H1 (cell line): ENCODE results near the gene JMJD1C. TPM values are rescaled to one million over a fixed set of nuclear protein-coding genes. Genes with fewer than 3 reads are reported as not detected.

Source experiments
- BCL11A ChIP-seq, 2 experiments: IDR thresholded peaks; one replicate each; pipeline ENCODE4 v1.6.1; 2011; ENCODE audit warnings: low read depth in 2 of 2, low read length in 2 of 2, mild to moderate bottlenecking in 2 of 2
- HDAC6 ChIP-seq: IDR thresholded peaks from one replicate; pipeline ENCODE4 v1.7.1; 2012; ENCODE audit warnings: low read depth, mild to moderate bottlenecking, inconsistent platforms, low read length, moderate library complexity
- RFX5 ChIP-seq: IDR thresholded peaks from 2 replicates; pipeline ENCODE4 v1.6.1; 2011; ENCODE audit warnings: low read depth, low read length, improper control_type of control experiment, borderline replicate concordance
- SAP30 ChIP-seq: fragments of 300-600 bp; sonication (generic); IDR thresholded peaks from 2 replicates; pipeline ENCODE4 v1.7.1; 2012; ENCODE audit warnings: low read length, moderate library complexity, mild to moderate bottlenecking, inconsistent platforms; ENCODE audit not compliant: insufficient read depth, insufficient replicate concordance
- SRF ChIP-seq: IDR thresholded peaks from 2 replicates; pipeline ENCODE4 v1.6.1; 2011; ENCODE audit warnings: mild to moderate bottlenecking, low read depth, low read length, moderate library complexity
- ZNF274 ChIP-seq: IDR thresholded peaks from 2 replicates; pipeline ENCODE4 v1.7.0; 2012; ENCODE audit warnings: low read length, borderline replicate concordance; ENCODE audit errors: extremely low read depth
- polyA plus RNA-seq, 7 experiments: library from polyadenylated mRNA; depleted of rRNA in 3 of 7; stranded (reverse) in 5 of 7; unstranded in 2 of 7; fragments of >200 nt in 5 of 7; fragments of 200-250 nt in 2 of 7; gene quantifications; 1 replicate in 5 of 7; 2 replicates in 1 of 7; 4 replicates in 1 of 7; pipeline versions ENCODE4 v1.2.1 to v1.2.3, GENCODE V29; 2011 to 2013; ENCODE audit warnings: missing spikeins in 2 of 7, mixed read lengths in 2 of 7
- total RNA-seq: library from RNA; stranded (reverse); fragmentation: NEBNext Ultra II Directional; extraction: Animal tissue kit (Norgen Biotek cat#: 25700); gene quantifications from 2 replicates; pipeline ENCODE4 v1.2.1, GENCODE V29; 2021
- TF ChIP-seq, protein P1 (sequence below), 3 experiments: IDR thresholded peaks; 1 replicate in 2 of 3; 2 replicates in 1 of 3; pipeline versions ENCODE4 v1.5.1 to v1.6.1; 2011; ENCODE audit warnings: low read length in 3 of 3, mild to moderate bottlenecking in 3 of 3, inconsistent platforms in 2 of 3, low read depth in 1 of 3, moderate library complexity in 1 of 3; ENCODE audit not compliant: insufficient read depth in 1 of 3; ENCODE audit errors: control extremely low read depth in 1 of 3
- TF ChIP-seq, protein P2 (sequence below): IDR thresholded peaks from 2 replicates; pipeline ENCODE4 v1.6.1; 2011; ENCODE audit warnings: low read depth, mild to moderate bottlenecking, low read length; ENCODE audit not compliant: insufficient read depth

Gene JMJD1C
- total and polyA plus RNA-seq, 2 of the 8 experiments (the other 6 are each of a cell fraction or from before 2014, with no cell fraction given) = 54.5 to 210 TPM

DNA sequence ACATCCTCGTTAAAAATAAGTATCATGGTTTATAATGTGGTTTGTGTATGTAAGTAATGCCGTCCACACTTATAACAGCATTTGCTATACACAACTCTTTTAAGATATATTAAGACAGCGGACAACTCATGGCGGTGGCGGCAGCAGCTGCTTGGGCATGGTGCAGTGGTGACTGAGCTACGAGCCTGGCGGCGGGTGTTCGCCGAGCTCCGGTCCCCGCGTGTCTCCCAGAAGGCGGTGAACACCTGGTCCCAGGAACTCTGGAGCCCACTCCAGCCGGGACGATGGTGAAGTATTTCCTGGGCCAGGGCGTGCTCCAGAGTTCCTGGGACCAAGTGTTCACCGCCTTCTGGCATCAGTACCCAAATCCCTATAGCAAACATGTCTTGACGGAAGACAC, 38.8 kb downstream of the JMJD1C start (continued):
- TF ChIP-seq, protein P1, sequence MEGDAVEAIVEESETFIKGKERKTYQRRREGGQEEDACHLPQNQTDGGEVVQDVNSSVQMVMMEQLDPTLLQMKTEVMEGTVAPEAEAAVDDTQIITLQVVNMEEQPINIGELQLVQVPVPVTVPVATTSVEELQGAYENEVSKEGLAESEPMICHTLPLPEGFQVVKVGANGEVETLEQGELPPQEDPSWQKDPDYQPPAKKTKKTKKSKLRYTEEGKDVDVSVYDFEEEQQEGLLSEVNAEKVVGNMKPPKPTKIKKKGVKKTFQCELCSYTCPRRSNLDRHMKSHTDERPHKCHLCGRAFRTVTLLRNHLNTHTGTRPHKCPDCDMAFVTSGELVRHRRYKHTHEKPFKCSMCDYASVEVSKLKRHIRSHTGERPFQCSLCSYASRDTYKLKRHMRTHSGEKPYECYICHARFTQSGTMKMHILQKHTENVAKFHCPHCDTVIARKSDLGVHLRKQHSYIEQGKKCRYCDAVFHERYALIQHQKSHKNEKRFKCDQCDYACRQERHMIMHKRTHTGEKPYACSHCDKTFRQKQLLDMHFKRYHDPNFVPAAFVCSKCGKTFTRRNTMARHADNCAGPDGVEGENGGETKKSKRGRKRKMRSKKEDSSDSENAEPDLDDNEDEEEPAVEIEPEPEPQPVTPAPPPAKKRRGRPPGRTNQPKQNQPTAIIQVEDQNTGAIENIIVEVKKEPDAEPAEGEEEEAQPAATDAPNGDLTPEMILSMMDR (IDR thresholded peaks at IDR 0.05; ENCODE audit: control extremely low read depth in 1 of 3, insufficient read depth in 1 of 3, low read depth in 1 of 3, low read length in 3 of 3) = no peak
- TF ChIP-seq SAP30 (no peak), SRF (no peak), BCL11A (IDR thresholded peaks at IDR 0.05; ENCODE audit: low read depth in 2 of 2, low read length in 2 of 2) (no peak), HDAC6 (no peak), ZNF274 (no peak), RFX5 (no peak)
- TF ChIP-seq, protein P2, sequence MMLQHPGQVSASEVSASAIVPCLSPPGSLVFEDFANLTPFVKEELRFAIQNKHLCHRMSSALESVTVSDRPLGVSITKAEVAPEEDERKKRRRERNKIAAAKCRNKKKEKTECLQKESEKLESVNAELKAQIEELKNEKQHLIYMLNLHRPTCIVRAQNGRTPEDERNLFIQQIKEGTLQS = no peak
